H9 (cell line): ENCODE data around the gene STARD10. TPM values are rescaled to one million over a fixed set of nuclear protein-coding genes. Genes with fewer than 3 reads are reported as not detected.

Experiments
- DNase-seq: peaks from one replicate; pipeline ENCODE4 v3.0.0-alpha.2; 2017
- H2AFZ ChIP-seq: one replicate; pipeline ENCODE4 v1.6.1; 2013; ENCODE audit warnings: mild to moderate bottlenecking, low read length, control low read depth, moderate library complexity
- H2AK5ac ChIP-seq: 2 replicates; pipeline ENCODE4 v1.6.1; 2013; ENCODE audit warnings: low read length, control low read depth, mixed read lengths; ENCODE audit not compliant: insufficient read length
- H2BK120ac ChIP-seq: one replicate; pipeline ENCODE4 v1.6.1; 2013; ENCODE audit warnings: low read depth, mild to moderate bottlenecking, low read length, control low read depth, inconsistent platforms; ENCODE audit not compliant: poor library complexity, severe bottlenecking
- H2BK12ac ChIP-seq: 2 replicates; pipeline ENCODE4 v1.6.1; 2013; ENCODE audit warnings: low read length, control low read depth, mixed read lengths, low read depth; ENCODE audit not compliant: insufficient read length
- H2BK15ac ChIP-seq: 2 replicates; pipeline ENCODE4 v1.6.1; 2013; ENCODE audit warnings: low read depth, low read length, control low read depth
- H2BK20ac ChIP-seq: one replicate; pipeline ENCODE4 v1.6.1; 2013; ENCODE audit warnings: low read depth, mild to moderate bottlenecking, low read length, control low read depth, inconsistent platforms; ENCODE audit not compliant: poor library complexity, severe bottlenecking
- H2BK5ac ChIP-seq: 2 replicates; pipeline ENCODE4 v1.6.1; 2013; ENCODE audit warnings: low read length, control low read depth, mixed read lengths; ENCODE audit not compliant: insufficient read length
- H3K14ac ChIP-seq: 2 replicates; pipeline ENCODE4 v1.6.1; 2013; ENCODE audit warnings: low read length, control low read depth; ENCODE audit not compliant: insufficient read depth
- H3K18ac ChIP-seq: 2 replicates; pipeline ENCODE4 v1.6.1; 2013; ENCODE audit warnings: low read depth, mild to moderate bottlenecking, mixed read lengths, low read length, control low read depth; ENCODE audit not compliant: insufficient read length
- H3K23ac ChIP-seq: 2 replicates; pipeline ENCODE4 v1.6.1; 2013; ENCODE audit warnings: low read length, control low read depth, mixed read lengths, low read depth; ENCODE audit not compliant: insufficient read length
- H3K23me2 ChIP-seq: 2 replicates; pipeline ENCODE4 v1.6.1; 2013; ENCODE audit warnings: low read depth, mild to moderate bottlenecking, mixed read lengths, low read length, control low read depth; ENCODE audit not compliant: insufficient read length, poor library complexity, severe bottlenecking
- H3K27ac ChIP-seq: 2 replicates; pipeline ENCODE4 v1.5.1; 2013; ENCODE audit warnings: low read length, control low read depth, mixed read lengths, low read depth; ENCODE audit not compliant: insufficient read length
- H3K27me3 ChIP-seq: 2 replicates; pipeline ENCODE4 v1.6.1; 2013; ENCODE audit warnings: low read length, control low read depth, inconsistent platforms; ENCODE audit not compliant: insufficient read depth
- H3K4ac ChIP-seq: 2 replicates; pipeline ENCODE4 v1.6.1; 2013; ENCODE audit warnings: low read depth, mild to moderate bottlenecking, control low read depth, inconsistent platforms, low read length, moderate library complexity
- H3K4me1 ChIP-seq: 2 replicates; pipeline ENCODE4 v1.6.1; 2013; ENCODE audit warnings: low read length, control low read depth, inconsistent platforms; ENCODE audit not compliant: insufficient read depth
- H3K4me2 ChIP-seq: 2 replicates; pipeline ENCODE4 v1.6.1; 2013; ENCODE audit warnings: low read length, control low read depth, mixed read lengths; ENCODE audit not compliant: insufficient read length, insufficient read depth
- H3K56ac ChIP-seq: 2 replicates; pipeline ENCODE4 v1.6.1; 2013; ENCODE audit warnings: low read depth, mild to moderate bottlenecking, mixed read lengths, low read length, control low read depth; ENCODE audit not compliant: insufficient read length
- H3K79me1 ChIP-seq: 2 replicates; pipeline ENCODE4 v1.6.1; 2013; ENCODE audit warnings: low read depth, mild to moderate bottlenecking, moderate library complexity, low read length, control low read depth, inconsistent platforms; ENCODE audit not compliant: insufficient read depth, poor library complexity, severe bottlenecking
- H3K79me2 ChIP-seq: 2 replicates; pipeline ENCODE4 v1.6.1; 2013; ENCODE audit warnings: low read length, control low read depth, inconsistent platforms; ENCODE audit not compliant: insufficient read depth
- H3K9ac ChIP-seq: 2 replicates; pipeline ENCODE4 v1.6.1; 2013; ENCODE audit warnings: low read length, control low read depth, mixed read lengths; ENCODE audit not compliant: insufficient read length; ENCODE audit errors: extremely low read depth
- H3K9me3 ChIP-seq: one replicate; pipeline ENCODE4 v1.6.1; 2013; ENCODE audit warnings: low read depth, low read length, inconsistent platforms; ENCODE audit not compliant: control insufficient read depth
- H3T11ph ChIP-seq: one replicate; pipeline ENCODE4 v1.6.1; 2013; ENCODE audit warnings: mild to moderate bottlenecking, low read length, control low read depth, inconsistent platforms
- H4K20me1 ChIP-seq: one replicate; pipeline ENCODE4 v1.6.1; 2013; ENCODE audit not compliant: control insufficient read depth, insufficient read length, insufficient read depth
- H4K5ac ChIP-seq: 2 replicates; pipeline ENCODE4 v1.6.1; 2013; ENCODE audit warnings: low read depth, mild to moderate bottlenecking, mixed read lengths, low read length, control low read depth; ENCODE audit not compliant: insufficient read length
- H4K8ac ChIP-seq: replicated peaks from 2 replicates; pipeline ENCODE4 v1.6.1; 2013; ENCODE audit warnings: low read length, control low read depth, mixed read lengths, low read depth; ENCODE audit not compliant: insufficient read length
- H4K91ac ChIP-seq: 2 replicates; pipeline ENCODE4 v1.6.1; 2013; ENCODE audit warnings: low read depth, mild to moderate bottlenecking, moderate library complexity, mixed read lengths, low read length, control low read depth; ENCODE audit not compliant: insufficient read length
- H3K27ac Mint-ChIP-seq, 3 experiments: 2 replicates in 2 of 3; 3 replicates in 1 of 3; pipeline ENCODE4 v1.8.0; 2020 to 2021; ENCODE audit warnings: mixed read lengths in 3 of 3, mild to moderate bottlenecking in 1 of 3, moderate library complexity in 1 of 3
- H3K27me3 Mint-ChIP-seq: 2 replicates; pipeline ENCODE4 v1.8.0; 2021; ENCODE audit warnings: low read depth, mild to moderate bottlenecking, moderate library complexity, mixed read lengths
- H3K36me3 Mint-ChIP-seq, 3 experiments: 2 replicates in 2 of 3; 3 replicates in 1 of 3; pipeline ENCODE4 v1.8.0; 2020 to 2021; ENCODE audit warnings: low read depth in 3 of 3, mixed read lengths in 3 of 3; ENCODE audit not compliant: insufficient read depth in 1 of 3
- H3K4me1 Mint-ChIP-seq, 2 experiments: 2 replicates each; pipeline ENCODE4 v1.8.0; 2020; ENCODE audit warnings: mixed read lengths in 2 of 2
- H3K4me3 Mint-ChIP-seq, 2 experiments: 2 replicates in 1 of 2; 3 replicates in 1 of 2; pipeline ENCODE4 v1.8.0; 2020 to 2021; ENCODE audit warnings: mild to moderate bottlenecking in 2 of 2, mixed read lengths in 2 of 2, moderate library complexity in 1 of 2
- H3K9me3 Mint-ChIP-seq, 2 experiments: 2 replicates in 1 of 2; 3 replicates in 1 of 2; pipeline ENCODE4 v1.8.0; 2020; ENCODE audit warnings: mild to moderate bottlenecking in 2 of 2, mixed read lengths in 2 of 2, moderate library complexity in 1 of 2
- WGBS: extraction: QIAGEN DNeasy Blood & Tissue Kit; methylation state at CpG from one replicate; pipeline ENCODE4 v1.1.7; 2013; ENCODE audit warnings: missing lambda C conversion rate, low lambda C conversion rate, mixed read lengths; ENCODE audit not compliant: insufficient read length; ENCODE audit errors: extremely low coverage; 5-methylcytosine and 5-hydroxymethylcytosine counted together
- total RNA-seq: library from RNA; stranded (reverse); gene quantifications from 2 replicates; pipeline ENCODE4 v1.2.1, GENCODE V29; 2021
- TF ChIP-seq, protein P1 (sequence below): fragments of 200-600 bp; sonication (generic); conservative IDR thresholded peaks from 3 replicates; pipeline ENCODE4 v1.8.0; 2021; ENCODE audit warnings: antibody characterized with exemption, mild to moderate bottlenecking

Gene STARD10
- total RNA-seq, 1 experiment from 2014 or later = 24.4 TPM

DNA sequence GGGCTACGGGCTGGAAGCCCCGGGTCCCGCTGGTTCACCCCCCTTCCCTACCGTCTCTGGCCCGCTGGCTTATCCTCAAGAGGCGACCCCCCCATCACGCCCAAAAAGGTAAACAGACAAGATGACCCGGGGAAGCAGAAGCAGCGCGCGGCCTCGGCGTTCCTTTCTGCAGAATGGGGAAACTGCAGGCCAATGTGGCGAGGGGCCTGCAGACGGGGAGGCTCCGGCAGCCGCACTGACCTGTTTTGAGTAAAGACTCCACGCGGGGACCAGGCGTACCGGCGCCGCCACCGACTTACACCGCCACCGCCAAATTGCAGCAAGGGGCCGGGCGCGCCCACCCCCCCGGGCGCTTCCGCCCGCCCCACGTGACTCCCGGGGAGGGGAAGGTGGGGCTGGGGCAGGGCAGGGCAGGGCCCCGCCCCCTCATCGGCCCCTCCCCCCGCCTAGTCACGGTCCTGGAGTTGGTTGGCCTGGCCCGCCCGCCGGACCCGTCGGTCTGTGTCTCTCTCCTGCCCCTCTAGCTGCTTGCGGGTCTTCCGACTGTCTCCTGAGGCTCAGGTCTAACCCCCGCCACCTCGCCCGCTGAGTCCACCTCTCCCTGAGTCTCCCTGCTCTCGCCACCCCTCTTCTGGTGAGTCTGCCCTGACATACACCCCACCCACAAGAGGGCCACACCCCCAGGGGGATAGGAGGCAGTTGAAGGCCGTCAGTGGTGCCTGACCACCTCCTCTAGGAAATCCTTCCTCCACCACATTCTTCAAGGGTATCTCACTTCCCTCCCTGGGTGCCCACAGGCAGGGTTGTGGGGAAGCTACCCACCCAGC lies 41.5 kb downstream of the STARD10 start, which contains the start of gene ARAP1:
Gene ARAP1, minus strand, starts transcription at position 321 of the 827 bp plus-strand sequence. CDS start 25,280 bp downstream, outside the sequence.
- peak within 1 kb of the TSS; percentile 64; the same call in 1 of the 2 replicates for H3K14ac ChIP-seq
- no peak within 1 kb of the TSS for H4K8ac ChIP-seq
- no peak within 1 kb of the TSS for H2BK5ac ChIP-seq
- no peak within 1 kb of the TSS for H2BK20ac ChIP-seq
- H4K20me1 ChIP-seq = peaks cover 2% of the 10 kb centered on the region
- DNase-seq = peak; percentile 90
- no peak within 1 kb of the TSS for H2BK15ac ChIP-seq
- H4K5ac ChIP-seq = no peak within 1 kb of the TSS
- H3K4me2 ChIP-seq = peak within 1 kb of the TSS; percentile 67
- H2AFZ ChIP-seq = no peak within 1 kb of the TSS
- no peak within 1 kb of the TSS for H2AK5ac ChIP-seq
- peaks cover 6% of the 10 kb centered on the region; the same call in 1 of the 2 replicates for H3K79me2 ChIP-seq
- H3K4me1 ChIP-seq = no peaks in the 10 kb centered on the region; the same call in 1 of the 2 replicates
- no peak within 1 kb of the TSS for H3K27ac ChIP-seq
- TF ChIP-seq, protein P1, sequence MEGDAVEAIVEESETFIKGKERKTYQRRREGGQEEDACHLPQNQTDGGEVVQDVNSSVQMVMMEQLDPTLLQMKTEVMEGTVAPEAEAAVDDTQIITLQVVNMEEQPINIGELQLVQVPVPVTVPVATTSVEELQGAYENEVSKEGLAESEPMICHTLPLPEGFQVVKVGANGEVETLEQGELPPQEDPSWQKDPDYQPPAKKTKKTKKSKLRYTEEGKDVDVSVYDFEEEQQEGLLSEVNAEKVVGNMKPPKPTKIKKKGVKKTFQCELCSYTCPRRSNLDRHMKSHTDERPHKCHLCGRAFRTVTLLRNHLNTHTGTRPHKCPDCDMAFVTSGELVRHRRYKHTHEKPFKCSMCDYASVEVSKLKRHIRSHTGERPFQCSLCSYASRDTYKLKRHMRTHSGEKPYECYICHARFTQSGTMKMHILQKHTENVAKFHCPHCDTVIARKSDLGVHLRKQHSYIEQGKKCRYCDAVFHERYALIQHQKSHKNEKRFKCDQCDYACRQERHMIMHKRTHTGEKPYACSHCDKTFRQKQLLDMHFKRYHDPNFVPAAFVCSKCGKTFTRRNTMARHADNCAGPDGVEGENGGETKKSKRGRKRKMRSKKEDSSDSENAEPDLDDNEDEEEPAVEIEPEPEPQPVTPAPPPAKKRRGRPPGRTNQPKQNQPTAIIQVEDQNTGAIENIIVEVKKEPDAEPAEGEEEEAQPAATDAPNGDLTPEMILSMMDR = no peak
- peaks cover 4% of the 10 kb centered on the region for H3K23me2 ChIP-seq
- H4K91ac ChIP-seq = no peak within 1 kb of the TSS
- peaks cover 7% of the 10 kb centered on the region for H3K79me1 ChIP-seq
- no peak within 1 kb of the TSS for H3K56ac ChIP-seq
- Mint-ChIP-seq H3K27me3 (no peaks in the 10 kb centered on the region), H3K4me3 (peak within 1 kb of the TSS; percentile 88 to 89), H3K9me3 (no peaks in the 10 kb centered on the region; a peak in 1 of 5 replicates), H3K4me1 (peaks cover 21 to 35% of the 10 kb centered on the region in 2 experiments), H3K27ac (peak within 1 kb of the TSS; percentile 76 to 98 (median 90); a peak in 6 of 7 replicates), H3K36me3 (peaks cover 6 to 13% (median 12%) of the 10 kb centered on the region in 3 experiments; a peak in 6 of 7 replicates)
- no CpG with 5 or more reads among the region's 51 CpGs for WGBS
- no peak within 1 kb of the TSS for H2BK12ac ChIP-seq
- peak within 1 kb of the TSS; percentile 18 for H3K18ac ChIP-seq
- H3K9me3 ChIP-seq = no peaks in the 10 kb centered on the region
- peak within 1 kb of the TSS; percentile 32 for H3K9ac ChIP-seq
- H3K27me3 ChIP-seq = no peaks in the 10 kb centered on the region
- no peak within 1 kb of the TSS for H2BK120ac ChIP-seq
- H3K4ac ChIP-seq = no peak within 1 kb of the TSS
- H3K23ac ChIP-seq = no peak within 1 kb of the TSS
- no peak within 1 kb of the TSS for H3T11ph ChIP-seq
